EH (cell line): ENCODE measurements around the gene FAM167B.

ENCODE experiments used
- DNase-seq: peaks from one replicate; pipeline ENCODE4 v3.0.0-alpha.2; 2015; ENCODE audit warnings: low read depth

Gene FAM167B

GRCh38 chr1:32223683-32224082 is 23.3 kb upstream of the FAM167B start:
- no peak for DNase-seq

- DNase-seq = no peak
Observed at GRCh38 chr1:32224285-32224684, 22.7 kb upstream of the FAM167B start.

GRCh38 chr1:32228771-32229170 is 18.3 kb upstream of the FAM167B start:
- DNase-seq = peak; percentile 26

GRCh38 chr1:32231843-32232432 is 15.1 kb upstream of the FAM167B start:
- no peak for DNase-seq

- DNase-seq = no peak
Observed at GRCh38 chr1:32232558-32233304, 14.3 kb upstream of the FAM167B start.

- DNase-seq = no peak
Observed at GRCh38 chr1:32234792-32235191, 12.2 kb upstream of the FAM167B start.

GRCh38 chr1:32239337-32239736 is 7.7 kb upstream of the FAM167B start:
- DNase-seq = no peak

GRCh38 chr1:32239790-32240139 is 7.3 kb upstream of the FAM167B start:
- no peak for DNase-seq

GRCh38 chr1:32240140-32240951 is 6.7 kb upstream of the FAM167B start:
- DNase-seq = peak; percentile 81

GRCh38 chr1:32241001-32241763 is 5.8 kb upstream of the FAM167B start:
- DNase-seq = peak; percentile 67

GRCh38 chr1:32242341-32242851 is 4.6 kb upstream of the FAM167B start:
- DNase-seq = peak; percentile 42

- DNase-seq = no peak
Observed at GRCh38 chr1:32247452-32247851, 430 bp downstream of the FAM167B start.

GRCh38 chr1:32247983-32248889 is 1.2 kb downstream of the FAM167B start:
- peak; percentile 71 for DNase-seq

GRCh38 chr1:32249831-32250525 is 3.0 kb downstream of the FAM167B start:
- DNase-seq = peak; percentile 20

GRCh38 chr1:32250893-32251716 is 4.1 kb downstream of the FAM167B start, which contains the start of gene LCK:
TSS of gene LCK (plus strand) at chr1:32251265. CDS start at chr1:32274330, 23,065 bp downstream.
- DNase-seq = no peak

- no peak for DNase-seq
Observed at GRCh38 chr1:32255072-32256071, 8.3 kb downstream of the FAM167B start.

- no peak for DNase-seq
Observed at GRCh38 chr1:32256473-32257226, 9.6 kb downstream of the FAM167B start.

GRCh38 chr1:32257227-32257508 is 10.1 kb downstream of the FAM167B start:
- no peak for DNase-seq
